GM19328 (cell line): ENCODE data around the gene CFAP99.
A peak's percentile ranks its signal among the peaks of the same experiment; 100 is the strongest.
"Not testable (repeated sequence)": the region's sequence is repeated elsewhere in the genome, so short reads cannot be mapped to it uniquely, and the experiment has no call there.

Source experiments
- ATAC-seq: cut with Tn5 transposase; IDR thresholded peaks from one replicate; pipeline ENCODE4 v1.9.1; 2021; ENCODE audit warnings: mild to moderate bottlenecking, moderate library complexity; ENCODE audit not compliant: unreplicated experiment

CFAP99 gene

DNA sequence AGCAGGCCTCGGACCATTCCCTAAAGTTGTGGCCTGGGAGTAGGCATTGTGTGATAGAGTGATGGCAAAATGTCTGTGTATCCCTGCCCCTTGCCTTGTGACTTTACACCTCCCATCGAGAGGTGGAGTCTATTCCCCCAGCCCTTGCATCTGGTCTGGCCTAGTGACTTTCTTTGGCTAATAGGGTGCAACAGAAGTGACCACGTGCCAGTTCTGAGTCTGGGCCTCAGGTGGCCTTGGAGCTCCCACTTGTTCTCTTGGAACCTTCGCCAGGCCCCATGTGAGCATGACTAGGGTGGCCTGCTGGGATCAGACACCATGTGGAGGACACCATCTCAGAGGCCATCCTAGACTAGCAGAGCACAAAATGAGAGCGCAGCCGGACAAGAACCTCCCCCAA is 46.3 kb downstream of the CFAP99 start:
- no peak for ATAC-seq

DNA sequence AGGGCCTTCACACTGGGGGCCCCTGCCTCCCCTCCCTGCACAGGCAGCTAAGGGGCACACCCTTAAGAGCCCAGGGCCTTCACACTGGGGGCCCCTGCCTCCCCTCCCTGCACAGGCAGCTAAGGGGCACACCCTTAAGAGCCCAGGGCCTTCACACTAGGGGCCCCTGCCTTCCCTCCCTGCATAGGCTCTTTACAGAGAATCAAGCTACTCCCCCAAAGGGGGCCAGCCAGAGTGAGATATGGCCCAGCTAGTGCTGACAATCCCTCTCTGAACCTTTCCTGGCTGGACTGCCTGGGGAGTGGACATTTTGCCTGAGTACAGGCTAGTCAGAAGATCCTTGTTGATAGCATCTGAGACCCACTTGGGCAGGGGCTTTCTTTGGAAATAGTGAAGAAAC is 46.8 kb downstream of the CFAP99 start:
- not testable (repeated sequence) for ATAC-seq

DNA sequence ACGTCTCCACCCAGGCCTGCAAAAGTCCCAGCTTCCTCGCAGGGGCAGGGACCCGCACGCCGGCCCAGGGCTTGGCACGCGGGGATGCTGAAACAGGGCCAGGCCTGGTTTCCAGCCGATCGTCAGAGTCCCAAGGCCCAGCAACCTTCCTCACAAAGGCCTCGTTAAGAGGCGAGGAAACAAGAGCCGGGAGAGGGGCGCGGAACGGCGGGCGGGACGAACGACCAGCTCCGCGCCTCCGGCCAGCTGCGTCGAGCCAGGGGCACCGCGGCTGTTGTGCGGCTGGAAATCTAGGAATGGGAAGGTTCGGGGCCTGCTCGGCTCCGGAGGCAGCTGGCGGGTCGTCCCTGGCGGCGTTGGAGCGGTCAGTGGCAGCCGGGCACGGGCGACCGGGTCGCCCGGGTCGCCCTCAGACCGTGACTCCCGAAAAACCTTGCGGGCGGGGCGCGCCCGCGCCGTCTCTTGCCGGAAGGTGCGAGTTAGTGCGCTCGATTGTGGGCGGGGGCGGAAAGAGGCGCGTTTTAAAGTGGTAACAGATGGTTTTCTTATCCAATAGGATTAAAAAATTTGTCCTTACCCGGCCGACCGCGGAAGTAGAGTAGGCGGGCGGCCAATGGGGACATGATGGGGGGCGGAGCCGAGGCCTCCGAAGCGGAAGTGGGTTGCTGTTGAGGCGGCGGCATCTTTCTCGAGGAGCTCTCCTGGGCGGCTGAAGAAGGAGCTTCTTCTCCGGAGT is 49.9 kb downstream of the CFAP99 start, which contains the start of gene RNF4:
RNF4 (plus strand) TSS at position 651 of the 736 bp plus-strand sequence. CDS start 21,388 bp downstream, outside the sequence.
- ATAC-seq: peak; percentile 71

DNA sequence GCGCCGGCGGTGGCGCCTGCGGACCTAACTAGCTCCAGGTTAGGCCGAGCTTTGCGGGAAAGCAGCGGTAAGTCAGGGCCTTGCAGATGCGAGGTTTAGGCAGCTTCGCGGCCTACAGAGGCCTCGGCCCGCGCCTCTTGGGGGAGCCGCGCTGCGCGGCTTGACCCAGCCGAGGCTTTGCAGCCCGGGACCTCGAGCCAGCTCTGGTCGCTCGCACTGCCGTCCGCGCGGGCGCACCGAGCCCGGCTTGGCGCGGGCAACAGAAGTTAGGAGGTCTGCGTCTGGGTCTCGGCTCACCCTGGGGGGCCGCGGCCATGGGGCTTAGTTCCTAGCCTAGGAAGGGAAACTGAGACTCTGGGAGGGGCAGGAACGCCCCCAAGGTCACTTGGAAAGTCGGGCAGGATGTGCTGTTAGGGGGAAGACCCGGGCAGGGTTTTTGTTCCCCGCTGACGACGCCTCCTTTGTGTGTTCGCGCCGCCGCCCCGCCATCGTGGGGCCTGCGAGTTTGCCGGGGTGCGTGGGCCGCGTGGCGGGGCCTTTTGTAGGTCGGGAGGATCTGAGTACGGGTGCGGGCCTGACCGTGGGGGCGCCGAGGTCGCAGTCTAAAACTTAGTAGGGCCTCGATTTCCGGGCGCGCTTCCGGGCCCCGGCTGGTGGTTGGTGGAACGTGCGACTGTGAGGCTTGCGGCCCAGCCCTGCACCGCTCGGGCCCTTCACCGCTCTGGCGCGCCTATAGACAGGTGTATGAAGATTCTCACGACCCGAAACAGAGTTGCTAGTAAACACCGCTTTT is 50.6 kb downstream of the CFAP99 start:
- peak; percentile 40 for ATAC-seq

DNA sequence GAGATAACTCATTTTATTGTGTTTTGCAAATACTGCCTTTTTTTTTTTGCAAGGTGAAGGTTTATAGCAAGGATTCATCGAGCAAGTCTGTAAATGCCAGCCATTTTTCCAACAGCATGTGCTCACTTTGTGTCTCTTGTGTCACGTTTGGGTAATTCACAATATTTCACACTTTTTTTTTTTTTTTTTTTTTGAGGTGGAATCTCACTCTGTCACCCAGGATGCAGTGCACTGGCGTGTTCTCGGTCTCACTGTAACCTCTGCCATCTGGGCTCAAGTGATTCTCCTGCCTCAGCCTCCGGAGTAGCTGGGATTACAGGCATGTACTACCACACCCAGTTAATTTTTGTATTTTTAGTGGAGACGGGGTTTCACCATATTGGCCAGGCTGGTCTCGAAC is 52.0 kb downstream of the CFAP99 start:
- ATAC-seq: no peak

DNA sequence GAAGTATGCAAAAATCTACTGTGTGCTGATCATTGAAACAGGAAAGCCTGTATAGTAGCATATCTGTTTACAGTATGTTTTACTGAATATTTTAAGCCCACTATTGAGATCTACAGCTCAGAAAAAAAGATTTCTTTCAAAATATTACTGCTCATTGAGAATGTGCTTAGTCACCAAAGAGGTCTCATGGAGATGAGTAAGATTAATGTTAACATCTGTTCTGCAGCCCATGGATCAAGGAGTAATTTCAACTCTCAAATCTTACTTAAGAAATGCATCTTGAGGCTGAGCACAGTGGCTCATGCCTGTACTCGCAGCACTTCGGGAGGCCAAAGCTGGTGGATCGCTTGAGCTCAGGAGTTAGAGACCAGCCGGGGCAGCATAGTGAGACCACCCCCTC is 53.4 kb downstream of the CFAP99 start:
- ATAC-seq: no peak

DNA sequence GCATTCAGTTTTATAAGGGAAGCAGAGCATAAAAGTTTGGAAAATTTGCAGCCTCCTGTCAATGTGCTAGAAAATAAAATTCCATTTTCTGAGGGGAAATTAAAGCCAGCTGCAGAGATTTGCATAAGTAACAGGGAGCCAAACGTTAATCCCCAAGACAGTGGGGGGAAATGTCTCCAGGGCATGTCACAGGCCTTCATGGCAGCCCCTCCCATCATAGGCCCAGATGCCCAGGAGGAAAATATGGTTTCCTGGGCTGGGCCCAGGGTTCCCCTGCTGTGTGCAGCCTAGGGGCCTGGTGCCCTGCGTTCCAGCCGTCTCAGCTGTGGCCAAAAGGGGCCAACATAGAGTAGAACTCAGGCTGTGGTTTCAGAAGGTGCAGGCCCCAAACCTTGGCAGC is 59.5 kb downstream of the CFAP99 start:
- ATAC-seq: no peak

DNA sequence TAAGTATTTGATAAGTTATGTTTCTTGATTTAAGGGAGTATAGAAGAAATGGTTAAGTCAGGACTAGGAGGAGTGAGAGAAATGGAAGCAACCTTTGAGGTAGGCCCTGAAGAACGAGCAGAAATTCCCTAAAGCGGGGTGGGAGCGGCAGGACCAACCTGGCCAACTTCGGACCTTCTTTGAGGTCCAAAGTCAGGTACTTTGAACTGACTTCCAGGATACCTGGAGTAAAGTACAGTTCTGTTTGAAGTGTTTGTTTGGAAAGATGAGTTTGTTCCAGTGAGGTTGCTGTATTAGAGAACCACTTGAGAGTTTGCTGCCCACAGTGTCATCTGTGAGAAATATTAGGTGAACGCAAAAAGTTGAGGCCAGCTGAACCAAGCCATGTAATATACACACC is 61.9 kb downstream of the CFAP99 start:
- ATAC-seq: no peak

DNA sequence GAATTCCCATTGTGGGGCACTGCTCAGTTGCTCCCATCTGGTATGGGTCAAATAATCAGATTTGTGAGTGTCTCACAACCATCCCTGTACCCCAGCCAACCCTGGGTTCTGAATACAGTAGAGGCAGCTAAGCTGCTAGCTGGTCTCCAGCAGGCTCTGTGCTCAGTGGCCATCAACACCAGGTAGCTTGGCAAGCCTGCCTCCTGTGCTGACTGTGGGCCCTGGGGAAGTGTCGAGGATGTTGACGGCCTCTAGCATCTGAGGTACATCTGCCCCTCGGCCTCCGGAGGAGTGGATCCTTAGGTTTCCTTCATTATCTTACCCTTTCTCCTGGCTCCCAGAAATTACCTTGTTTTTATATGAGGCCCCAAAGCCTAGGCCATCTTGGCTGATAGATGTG is 63.4 kb downstream of the CFAP99 start:
- no peak for ATAC-seq

DNA sequence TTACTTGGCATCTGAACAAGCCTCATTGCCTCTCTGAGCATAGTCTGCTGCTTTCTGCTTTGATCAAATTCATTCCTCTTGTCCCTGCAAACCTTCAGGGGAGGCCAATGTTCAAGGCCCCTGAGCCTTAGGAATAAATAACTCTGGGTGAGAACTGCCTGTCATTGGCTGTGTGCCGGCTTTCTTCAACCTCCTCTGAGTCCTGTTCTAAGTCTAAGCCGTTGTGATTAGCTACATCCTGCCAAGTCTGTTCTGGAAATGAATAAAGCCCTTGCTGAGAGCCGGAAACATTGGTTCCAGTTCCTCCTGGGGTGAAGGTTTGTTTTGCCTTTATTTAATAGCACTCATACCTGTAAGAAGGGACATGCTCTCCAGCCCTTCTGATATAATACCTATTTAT is 63.9 kb downstream of the CFAP99 start:
- ATAC-seq: no peak

DNA sequence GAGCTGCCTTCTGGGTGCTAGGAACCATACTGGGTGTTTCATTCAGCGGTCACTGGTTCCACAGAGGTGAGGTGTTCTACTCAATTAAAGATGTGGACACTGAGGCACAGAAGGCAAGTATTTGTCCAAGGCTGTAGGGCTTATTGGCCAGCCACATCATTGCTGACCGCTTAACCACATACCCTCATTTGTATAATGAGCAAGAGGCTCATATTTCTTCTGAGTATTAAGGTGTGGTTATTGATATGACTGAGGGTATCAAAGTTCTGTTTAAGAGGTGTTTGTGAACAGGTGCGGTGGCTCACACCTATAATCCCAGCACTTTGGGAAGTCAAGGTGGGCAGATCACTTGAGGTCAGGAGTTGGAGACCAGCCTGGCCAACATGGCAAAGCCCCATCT is 64.5 kb downstream of the CFAP99 start:
- ATAC-seq: no peak

DNA sequence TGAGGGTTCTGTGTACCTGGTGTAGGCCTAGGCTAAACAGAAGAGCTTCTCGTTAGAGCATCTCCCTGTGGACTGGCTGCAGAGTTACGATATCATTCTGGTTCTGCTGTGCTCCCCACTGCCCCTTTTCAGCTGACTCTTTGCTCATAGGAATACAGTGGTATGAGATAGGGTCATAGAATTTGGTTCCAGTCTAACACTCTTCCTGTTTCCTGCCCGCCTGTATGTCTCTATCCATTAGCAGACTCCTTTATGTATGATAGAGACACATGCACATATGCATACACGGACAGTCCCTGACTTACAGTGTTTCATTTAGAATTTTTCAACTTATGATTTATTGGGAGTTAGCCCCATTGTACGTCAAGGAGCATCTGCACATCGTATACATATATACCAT is 65.4 kb downstream of the CFAP99 start:
- no peak for ATAC-seq

DNA sequence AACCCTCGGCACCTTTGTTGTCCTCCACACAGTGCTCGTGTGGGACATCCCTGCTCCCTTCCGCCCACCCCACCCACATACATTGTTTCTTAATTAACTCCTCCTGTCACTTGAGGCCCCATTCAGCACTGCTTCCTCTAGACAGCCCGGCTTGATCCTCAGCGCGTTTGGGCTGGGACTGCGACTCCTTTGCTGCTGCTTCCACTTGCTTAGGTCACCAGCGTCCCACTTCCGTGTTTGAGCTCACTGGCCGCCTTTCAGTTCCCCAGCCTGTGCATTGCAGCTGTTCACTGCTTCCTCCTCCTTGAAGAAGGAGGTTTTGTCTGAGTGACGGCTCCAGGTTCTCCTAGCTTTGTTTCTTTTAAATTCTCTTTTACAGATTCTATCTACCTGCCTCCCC is 66.2 kb downstream of the CFAP99 start:
- peak; percentile 69 for ATAC-seq

DNA sequence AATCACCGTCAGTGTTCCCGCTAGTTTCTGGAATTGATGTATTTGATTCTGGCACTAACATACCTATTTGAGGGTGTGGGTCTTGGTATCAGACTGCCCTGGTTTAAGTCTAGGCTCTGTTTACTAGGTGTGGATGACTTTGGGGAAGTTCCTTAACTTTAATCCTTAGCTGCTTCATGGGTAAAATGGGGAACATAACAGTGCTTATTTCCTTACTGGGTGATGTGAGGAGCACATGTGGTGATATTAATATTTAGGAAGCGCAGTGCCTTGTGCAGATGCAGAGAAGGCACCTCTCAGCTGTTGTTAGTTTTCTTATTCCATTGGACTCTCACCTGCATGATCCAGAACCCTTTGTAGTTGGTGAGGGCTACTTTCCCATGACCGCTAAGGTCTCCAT is 67.2 kb downstream of the CFAP99 start:
- no peak for ATAC-seq

DNA sequence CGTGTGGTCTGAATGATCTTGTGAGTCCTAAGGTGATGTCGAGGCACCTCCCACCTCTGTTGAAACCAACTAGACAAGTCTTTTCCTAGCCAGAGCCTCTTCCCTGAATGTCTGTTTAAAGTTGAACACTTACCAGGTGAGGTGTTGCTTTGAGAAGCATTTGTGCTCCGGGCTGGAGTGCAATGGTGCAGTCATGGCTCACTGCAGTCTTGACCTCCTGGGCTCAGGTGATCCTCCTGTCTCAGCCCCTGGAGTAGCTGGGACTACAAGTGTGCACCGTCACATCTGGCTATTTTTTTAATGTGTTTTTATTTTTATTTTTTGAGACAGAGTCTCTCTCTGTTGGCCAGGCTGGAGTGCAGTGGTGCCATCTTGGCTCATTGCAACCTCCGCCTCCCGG is 68.2 kb downstream of the CFAP99 start:
- ATAC-seq: no peak

DNA sequence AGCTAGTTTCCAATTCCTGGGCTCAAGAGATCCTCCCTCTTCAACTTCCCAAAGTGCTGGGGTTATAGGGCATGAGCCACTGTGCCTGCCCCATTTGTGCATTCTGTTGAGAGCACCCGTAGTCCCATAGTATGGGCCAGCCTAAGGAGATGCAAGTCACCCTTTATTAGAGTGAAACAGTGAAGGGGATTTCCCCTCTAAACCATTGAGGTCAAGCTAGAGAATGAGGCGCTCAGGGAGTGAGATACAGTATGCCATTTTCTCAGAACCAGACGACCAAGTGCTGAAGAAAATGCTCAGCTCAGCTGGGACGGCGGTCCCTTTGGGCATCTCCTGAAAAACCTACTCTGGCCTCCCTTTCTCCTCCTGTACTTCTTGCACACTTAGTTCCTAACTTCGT is 68.9 kb downstream of the CFAP99 start:
- no peak for ATAC-seq

DNA sequence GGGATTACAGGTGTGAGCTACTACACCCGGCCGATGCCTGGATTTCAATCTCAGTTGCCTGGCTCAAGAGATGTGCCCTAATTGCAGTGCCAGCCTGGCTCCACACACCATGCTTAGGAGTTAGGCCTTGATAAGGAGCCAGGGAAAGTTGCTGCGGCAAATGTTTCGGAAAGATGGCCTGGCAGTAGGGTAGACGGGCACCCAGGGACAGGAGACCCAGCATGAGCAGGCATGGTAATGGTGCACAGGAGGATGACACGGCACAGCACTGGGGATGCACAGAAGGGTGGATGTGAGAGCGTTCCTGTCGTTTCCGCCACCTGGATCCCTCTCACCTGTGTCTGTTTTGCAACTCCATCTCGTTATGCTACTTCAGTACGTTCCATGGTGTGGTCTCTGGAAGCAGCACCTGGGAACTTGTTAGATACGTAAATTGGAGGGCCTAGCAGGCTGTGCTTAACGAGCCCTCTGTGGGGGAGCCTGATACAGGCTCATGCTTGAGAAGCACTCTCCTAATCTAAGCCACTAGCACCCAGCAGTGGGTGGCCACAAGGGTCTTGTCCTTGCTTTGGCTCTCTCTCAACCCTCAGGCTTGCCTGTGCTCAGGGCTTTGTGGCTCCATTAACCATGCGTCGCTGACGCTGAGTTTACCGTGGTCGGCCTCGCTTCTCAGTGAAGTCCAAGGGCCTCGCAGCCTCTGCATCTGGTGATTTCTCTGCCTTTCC is 70.5 kb downstream of the CFAP99 start:
- ATAC-seq: no peak

DNA sequence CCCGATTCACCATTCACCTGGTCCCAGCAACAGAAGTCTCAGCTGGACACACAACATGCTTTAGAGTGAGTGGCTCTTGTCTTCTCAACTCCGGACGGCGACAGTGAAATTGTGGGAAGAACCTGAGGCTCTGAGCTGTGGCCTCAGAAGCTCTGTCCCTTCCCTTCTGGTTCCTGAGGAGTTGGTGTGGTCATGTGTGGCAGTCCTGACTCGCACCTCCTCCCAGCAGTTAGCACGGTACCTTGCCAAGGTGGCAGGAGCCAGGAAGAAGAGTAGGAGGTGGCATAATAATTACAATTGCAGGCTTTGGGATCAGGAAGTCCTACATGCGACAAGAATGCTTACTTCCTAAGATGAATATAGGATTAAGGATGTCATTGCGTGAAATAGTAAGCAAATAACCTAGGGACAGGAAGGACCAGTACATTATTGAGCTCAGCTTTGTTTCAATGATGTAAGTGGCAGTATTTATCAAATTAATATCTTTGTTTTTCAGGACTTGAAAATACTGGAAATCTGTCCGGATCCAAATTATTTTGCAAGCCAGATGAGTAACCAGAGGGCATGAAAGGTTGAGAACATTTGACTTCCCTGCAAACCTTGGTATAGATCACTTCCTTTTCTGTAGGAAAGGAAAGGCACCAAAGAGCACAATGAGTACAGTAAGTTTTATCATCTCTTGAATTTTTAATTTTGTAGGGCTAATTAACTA is 71.2 kb downstream of the CFAP99 start:
- no peak for ATAC-seq

DNA sequence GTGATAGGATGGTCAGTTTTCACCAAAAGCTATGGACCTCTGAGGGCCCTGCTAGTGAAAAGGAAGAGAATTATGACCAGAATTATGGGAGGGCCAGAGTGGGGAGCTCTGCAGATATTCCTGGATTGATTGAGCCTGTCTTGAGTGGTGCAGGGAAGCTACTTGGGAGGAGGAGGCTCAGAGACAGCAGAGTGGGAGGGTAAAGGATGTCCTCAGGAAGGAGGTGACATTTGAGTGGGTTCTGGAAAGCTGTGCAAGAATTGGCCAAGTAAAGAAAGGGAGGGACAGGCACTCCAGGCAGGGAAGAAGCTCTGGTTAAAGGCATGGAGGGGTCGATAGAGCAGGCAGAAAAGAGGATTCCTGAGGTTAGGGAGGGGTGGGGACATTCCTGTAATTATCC is 74.2 kb downstream of the CFAP99 start:
- ATAC-seq: no peak

DNA sequence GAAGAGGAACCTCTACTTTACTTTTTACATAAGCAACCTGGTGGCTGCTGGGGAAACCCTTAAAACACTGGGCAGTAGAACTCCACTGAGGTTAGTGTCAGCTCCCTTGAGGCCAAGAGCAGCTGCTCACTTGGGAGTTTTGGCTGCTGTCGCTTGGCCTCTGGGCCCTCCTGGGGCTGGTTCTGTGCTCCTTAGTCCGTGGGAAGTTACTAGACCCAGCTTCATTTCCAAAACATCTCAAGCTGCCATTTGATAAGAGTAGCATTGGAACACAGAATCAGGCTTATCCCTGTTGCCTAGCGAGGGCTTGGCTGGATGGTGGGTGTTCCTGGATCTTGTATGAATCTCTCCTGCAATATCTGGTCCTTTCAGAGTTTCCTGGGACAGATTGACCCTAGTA is 76.2 kb downstream of the CFAP99 start:
- no peak for ATAC-seq

DNA sequence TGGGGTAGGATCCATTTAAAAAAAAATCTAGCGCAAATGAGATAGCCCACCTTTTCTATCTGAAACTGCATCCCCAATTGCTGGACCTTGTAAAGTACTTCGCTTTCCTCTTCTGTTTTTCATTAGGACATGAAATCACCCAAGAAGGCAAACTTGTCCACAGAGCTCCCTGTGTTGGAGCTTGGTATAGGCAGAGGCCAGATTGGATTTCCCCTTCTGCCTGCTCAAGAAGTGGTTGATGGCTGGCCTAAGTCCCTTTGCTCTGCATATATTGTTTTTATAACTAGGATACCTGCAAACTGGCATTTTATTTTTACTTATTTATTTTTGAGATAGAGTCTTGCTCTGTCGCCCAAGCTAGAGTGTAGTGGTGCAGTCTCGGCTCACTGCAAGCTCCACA is 78.6 kb downstream of the CFAP99 start:
- no peak for ATAC-seq
